Measurements from ENCODE around the gene DLG1.

Gene DLG1

GRCh38 chr3:197000211-197000610, 298.2 kb downstream of the DLG1 start:
- Histone ChIP-seq H3K27ac (no peak overlapping the region), H3K27me3 (peaks cover 32% of the 10 kb centered on the region), H3K9me3 (no peaks in the 10 kb centered on the region), H3K4me1 (ENCODE audit: control insufficient read depth in 1 of 2, insufficient read depth in 1 of 2, low read depth in 1 of 2, low read length in 1 of 2) (peaks cover 11 to 19% of the 10 kb centered on the region in 2 experiments), H3K4me3 (ENCODE audit: low read depth in 1 of 2, low read length in 1 of 2) (no peak overlapping the region), H3K36me3 (no peaks in the 10 kb centered on the region)
- no peak for TF ChIP-seq CTCF (IDR thresholded peaks at IDR 0.05)

GRCh38 chr3:196998966-196999760, 299.2 kb downstream of the DLG1 start:
- Histone ChIP-seq H3K4me1 (ENCODE audit: control insufficient read depth in 1 of 2, insufficient read depth in 1 of 2, low read depth in 1 of 2, low read length in 1 of 2) (peaks cover 11 to 18% of the 10 kb centered on the region in 2 experiments), H3K36me3 (no peaks in the 10 kb centered on the region), H3K27me3 (peaks cover 23% of the 10 kb centered on the region), H3K9me3 (no peaks in the 10 kb centered on the region), H3K27ac (no peak overlapping the region), H3K4me3 (ENCODE audit: low read depth in 1 of 2, low read length in 1 of 2) (no peak overlapping the region)
- TF ChIP-seq CTCF (IDR thresholded peaks at IDR 0.05) = no peak

- Histone ChIP-seq H3K27me3 (peaks cover 12% of the 10 kb centered on the region), H3K4me3 (ENCODE audit: low read depth in 1 of 2, low read length in 1 of 2) (no peak overlapping the region), H3K9me3 (no peaks in the 10 kb centered on the region), H3K4me1 (ENCODE audit: control insufficient read depth in 1 of 2, insufficient read depth in 1 of 2, low read depth in 1 of 2, low read length in 1 of 2) (peaks cover 5 to 6% of the 10 kb centered on the region in 2 experiments), H3K27ac (no peak overlapping the region), H3K36me3 (no peaks in the 10 kb centered on the region)
- TF ChIP-seq CTCF (IDR thresholded peaks at IDR 0.05) = no peak
These were observed 301.1 kb downstream of the DLG1 start for GRCh38 chr3:196997311-196997710.

GRCh38 chr3:196996454-196997265, 301.8 kb downstream of the DLG1 start:
- H3K9me3 ChIP-seq = no peaks in the 10 kb centered on the region
- H3K36me3 ChIP-seq = no peaks in the 10 kb centered on the region
- no peak for TF ChIP-seq CTCF (IDR thresholded peaks at IDR 0.05)
- no peaks in the 10 kb centered on the region for H3K4me1 ChIP-seq (ENCODE audit: control insufficient read depth in 1 of 2, insufficient read depth in 1 of 2, low read depth in 1 of 2, low read length in 1 of 2)
- H3K27ac ChIP-seq = no peak overlapping the region
- no peak overlapping the region for H3K4me3 ChIP-seq (ENCODE audit: low read depth in 1 of 2, low read length in 1 of 2)
- H3K27me3 ChIP-seq = peaks cover 5% of the 10 kb centered on the region

GRCh38 chr3:196995646-196996355, 302.6 kb downstream of the DLG1 start:
- Histone ChIP-seq H3K36me3 (no peaks in the 10 kb centered on the region), H3K9me3 (no peaks in the 10 kb centered on the region), H3K4me3 (ENCODE audit: low read depth in 1 of 2, low read length in 1 of 2) (no peak overlapping the region), H3K27me3 (no peaks in the 10 kb centered on the region), H3K27ac (no peak overlapping the region), H3K4me1 (ENCODE audit: control insufficient read depth in 1 of 2, insufficient read depth in 1 of 2, low read depth in 1 of 2, low read length in 1 of 2) (no peaks in the 10 kb centered on the region)
- TF ChIP-seq CTCF (IDR thresholded peaks at IDR 0.05) = no peak
